HCT116 (cell line): Measurements from ENCODE around the gene STARD3NL. TPM values are rescaled to one million over a fixed set of nuclear protein-coding genes. Genes with fewer than 3 reads are reported as not detected.
"Not testable (repeated sequence)": the region's sequence is repeated elsewhere in the genome, so short reads cannot be mapped to it uniquely, and the experiment has no call there.

Experiments
- ATAC-seq: fragments of 200-7000 bp; cut with Tn5 transposase; 2 replicates; pipeline ENCODE4 v1.9.1; 2020; ENCODE audit warnings: mild to moderate bottlenecking, moderate library complexity
- BruUV-seq: library from RNA; stranded (reverse); fragments of 400-500 nt; replicated peaks from 2 replicates; lab custom pipeline; 2021; lab: Mats Ljungman, UMichigan
- CTCF ChIA-PET: fragments of 300-600 bp; sonication (Branson Sonifier 250); formaldehyde crosslinking; loops from one replicate; lab custom pipeline; 2021; ENCODE audit warnings: antibody characterized with exemption; lab: Charles Lee
- POLR2A ChIA-PET: fragments of 300-600, 350-600 bp; sonication (Branson Sonifier 250); formaldehyde crosslinking; loops from one replicate; lab custom pipeline; 2021; ENCODE audit warnings: antibody characterized with exemption; lab: Charles Lee
- RAD21 ChIA-PET, 2 experiments: fragments of 300-600 bp; sonication (Branson Sonifier 250); formaldehyde crosslinking; loops; one replicate each; lab custom pipeline; 2023; ENCODE audit warnings: low total read pairs in 2 of 2; ENCODE audit not compliant: uncharacterized antibody in 2 of 2, unreplicated experiment in 2 of 2, low non-redundant PET in 1 of 2; lab: Charles Lee
- DNase-seq: peaks from one replicate; pipeline ENCODE4 v3.0.0-alpha.2; 2010; ENCODE audit warnings: low read depth, low spot score
- H2AFZ ChIP-seq: fragments of 200-600 bp; shearing (Covaris generic), sonication (generic); 2 replicates; pipeline ENCODE4 v1.6.1; 2017; ENCODE audit warnings: low read depth, mixed run types, mixed read lengths, antibody characterized with exemption, low read length; ENCODE audit not compliant: poor library complexity, severe bottlenecking
- H3K27ac ChIP-seq: 2 replicates; pipeline ENCODE4 v1.5.1; 2012; ENCODE audit warnings: low read depth, low read length
- H3K27me3 ChIP-seq: fragments of 200-600 bp; sonication (generic); 2 replicates; pipeline ENCODE4 v1.6.1; 2016; ENCODE audit warnings: mixed run types, low read length, mixed read lengths; ENCODE audit not compliant: insufficient read depth
- H3K36me3 ChIP-seq, 2 experiments: fragments of 200-500 bp in 1 of 2; fragments of 200-600 bp in 1 of 2; sonication (Bioruptor generic) in 1 of 2; sonication (generic) in 1 of 2; 2 replicates each; pipeline versions ENCODE4 v1.5.1 to v1.6.1; 2014 to 2016; ENCODE audit warnings: low read length in 2 of 2, inconsistent platforms in 1 of 2, mixed read lengths in 1 of 2, mixed run types in 1 of 2; ENCODE audit not compliant: insufficient read depth in 2 of 2, control insufficient read depth in 1 of 2
- H3K4me1 ChIP-seq, 2 experiments: fragments of 200-600 bp in 1 of 2; sonication (generic) in 1 of 2; 2 replicates each; pipeline versions ENCODE4 v1.5.1 to v1.6.1; 2012 to 2017; ENCODE audit warnings: low read length in 2 of 2, inconsistent platforms in 1 of 2, mild to moderate bottlenecking in 1 of 2, mixed read lengths in 1 of 2, mixed run types in 1 of 2, moderate library complexity in 1 of 2; ENCODE audit not compliant: insufficient read depth in 2 of 2, control insufficient read depth in 1 of 2
- H3K4me2 ChIP-seq: fragments of 200-600 bp; sonication (generic); 2 replicates; pipeline ENCODE4 v1.6.1; 2017; ENCODE audit warnings: mixed run types, low read length, mixed read lengths
- H3K4me3 ChIP-seq, 2 experiments: fragments of 200-600 bp in 1 of 2; sonication (generic) in 1 of 2; replicated peaks in 1 of 2; 2 replicates each; pipeline ENCODE4 v1.5.1; 2011 to 2016; ENCODE audit warnings: low read length in 2 of 2, control low read depth in 1 of 2, low read depth in 1 of 2, mild to moderate bottlenecking in 1 of 2, mixed read lengths in 1 of 2, mixed run types in 1 of 2
- H3K79me2 ChIP-seq: fragments of 200-600 bp; sonication (generic); 2 replicates; pipeline ENCODE4 v1.6.1; 2017; ENCODE audit warnings: mild to moderate bottlenecking, mixed run types, low read length, moderate library complexity, mixed read lengths; ENCODE audit not compliant: insufficient read depth
- H3K9ac ChIP-seq: fragments of 200-600 bp; sonication (generic); 2 replicates; pipeline ENCODE4 v1.6.1; 2016; ENCODE audit warnings: low read length, mixed read lengths
- H3K9me2 ChIP-seq: fragments of 200-600 bp; sonication (generic), shearing (Covaris generic); 2 replicates; pipeline ENCODE4 v1.6.1; 2017; ENCODE audit warnings: mixed run types, mild to moderate bottlenecking, moderate library complexity; ENCODE audit not compliant: insufficient read depth
- H3K9me3 ChIP-seq, 2 experiments: fragments of 200-500 bp in 1 of 2; fragments of 200-600 bp in 1 of 2; sonication (Bioruptor generic) in 1 of 2; sonication (generic) in 1 of 2; 2 replicates each; pipeline ENCODE4 v1.6.1; 2014 to 2017; ENCODE audit warnings: low read length in 2 of 2, mixed read lengths in 2 of 2, inconsistent platforms in 1 of 2, low read depth in 1 of 2, mild to moderate bottlenecking in 1 of 2, mixed run types in 1 of 2, moderate library complexity in 1 of 2; ENCODE audit not compliant: control insufficient read depth in 1 of 2, insufficient read depth in 1 of 2
- H4K20me1 ChIP-seq: fragments of 200-600 bp; sonication (generic), shearing (Covaris generic); 2 replicates; pipeline ENCODE4 v1.6.1; 2017; ENCODE audit warnings: mixed run types, mild to moderate bottlenecking, moderate library complexity; ENCODE audit not compliant: insufficient read depth
- ATF3 ChIP-seq: IDR thresholded peaks from 2 replicates; pipeline ENCODE4 v1.6.1; 2012
- CBX3 ChIP-seq: IDR thresholded peaks from 2 replicates; pipeline ENCODE4 v1.6.1; 2012; ENCODE audit warnings: low read depth
- CEBPB ChIP-seq: IDR thresholded peaks from 2 replicates; pipeline ENCODE4 v1.6.1; 2012; ENCODE audit warnings: low read depth
- EZH2 ChIP-seq: fragments of 200-600 bp; sonication (generic); IDR thresholded peaks from 2 replicates; pipeline ENCODE4 v1.6.1; 2017; ENCODE audit warnings: antibody characterized with exemption, mixed run types
- MAX ChIP-seq: IDR thresholded peaks from 2 replicates; pipeline ENCODE4 v1.6.1; 2012
- POLR2AphosphoS5 ChIP-seq: IDR thresholded peaks from 2 replicates; pipeline ENCODE4 v1.6.1; 2011; ENCODE audit warnings: mild to moderate bottlenecking, low read depth, low read length, moderate library complexity
- REST ChIP-seq: IDR thresholded peaks from 2 replicates; pipeline ENCODE4 v1.6.1; 2012; ENCODE audit warnings: low read depth
- SIN3A ChIP-seq: IDR thresholded peaks from 2 replicates; pipeline ENCODE4 v1.6.1; 2012; ENCODE audit warnings: low read depth
- SP1 ChIP-seq: IDR thresholded peaks from 2 replicates; pipeline ENCODE4 v1.6.1; 2012; ENCODE audit warnings: low read depth
- SRF ChIP-seq: IDR thresholded peaks from 2 replicates; pipeline ENCODE4 v1.6.1; 2012; ENCODE audit warnings: low read depth
- ZBTB33 ChIP-seq: IDR thresholded peaks from 2 replicates; pipeline ENCODE4 v1.6.1; 2011; ENCODE audit warnings: mild to moderate bottlenecking, low read length, moderate library complexity; ENCODE audit not compliant: insufficient replicate concordance; ENCODE audit errors: extremely low read depth
- ZFX ChIP-seq: fragments of 450-650 bp; IDR thresholded peaks from 2 replicates; pipeline ENCODE4 v1.6.1; 2017
- ZNF274 ChIP-seq: fragments of 200-500 bp; sonication (Bioruptor generic); IDR thresholded peaks from 2 replicates; pipeline ENCODE4 v1.6.1; 2014; ENCODE audit warnings: mild to moderate bottlenecking, low read depth, low read length, inconsistent platforms
- intact Hi-C: fragments of 100-400 bp; cut with micrococcal nuclease; formaldehyde crosslinking; loops from 2 replicates; pipeline ENCODE4 v1.10.0; 2022
- total RNA-seq: library from RNA; stranded (reverse); gene quantifications from one replicate; pipeline ENCODE4 v1.2.1, GENCODE V29; 2021; ENCODE audit not compliant: unreplicated experiment

STARD3NL gene
- total RNA-seq, 1 experiment from 2014 or later = 32.0 TPM

GRCh38 chr7:38248069-38248567, 70.1 kb downstream of the STARD3NL start:
- no peak overlapping the region for H2AFZ ChIP-seq
- ChIA-PET CTCF (no interaction called here), RAD21 (no interaction called here), POLR2A (interaction anchor here (1.0 kb wide), 1 partner anchor 70 kb away, joined by 3 read pairs; the partner anchor contains the start of gene STARD3NL)
- ATAC-seq = no peak
- no peaks in the 10 kb centered on the region for H3K9me2 ChIP-seq
- intact Hi-C loops = no loop called here
- no peaks in the 10 kb centered on the region for H4K20me1 ChIP-seq
- no peaks in the 10 kb centered on the region for H3K79me2 ChIP-seq
- no peak for DNase-seq
- H3K36me3 ChIP-seq = no peaks in the 10 kb centered on the region
- H3K9ac ChIP-seq = no peak overlapping the region
- no peak overlapping the region for H3K4me3 ChIP-seq
- H3K4me2 ChIP-seq = no peak overlapping the region
- TF ChIP-seq MAX = no peak
- TF ChIP-seq ZBTB33 = no peak
- TF ChIP-seq SRF = no peak
- no peak for TF ChIP-seq ZFX
- TF ChIP-seq CEBPB = no peak
- TF ChIP-seq POLR2AphosphoS5 = no peak
- TF ChIP-seq SP1 = no peak
- no peak for TF ChIP-seq CBX3
- no peak for TF ChIP-seq EZH2
- TF ChIP-seq ATF3 = no peak
- no peak for TF ChIP-seq REST
- no peak for TF ChIP-seq SIN3A
- no peak for TF ChIP-seq ZNF274
- BruUV-seq = no TSS peak
- no peaks in the 10 kb centered on the region for H3K9me3 ChIP-seq
- no peaks in the 10 kb centered on the region for H3K4me1 ChIP-seq
- H3K27ac ChIP-seq = no peak overlapping the region
- H3K27me3 ChIP-seq = peaks cover 25% of the 10 kb centered on the region

- H4K20me1 ChIP-seq, H3K9me2 ChIP-seq, CTCF ChIA-PET, DNase-seq, intact Hi-C loops, RAD21 ChIA-PET, H3K9me3 ChIP-seq, H3K4me3 ChIP-seq, BruUV-seq, H3K27ac ChIP-seq, ATAC-seq, H3K79me2 ChIP-seq, POLR2A ChIA-PET, H3K4me1 ChIP-seq, H3K4me2 ChIP-seq, H2AFZ ChIP-seq, H3K9ac ChIP-seq, H3K36me3 ChIP-seq: not testable (repeated sequence)
- peaks cover 28% of the 10 kb centered on the region for H3K27me3 ChIP-seq
These were observed 71.8 kb downstream of the STARD3NL start for GRCh38 chr7:38249849-38250248.
